Activated naive CD4-positive, alpha-beta T cell treated with anti-CD3 and anti-CD28 coated beads, Interleukin-2, amount 50 U/mL, for 16 hours (primary cell): ENCODE measurements around the gene KCNIP4.

Experiments used
- DNase-seq: peaks from one replicate; pipeline ENCODE4 v3.0.0-alpha.2; 2020

The KCNIP4 gene

DNA sequence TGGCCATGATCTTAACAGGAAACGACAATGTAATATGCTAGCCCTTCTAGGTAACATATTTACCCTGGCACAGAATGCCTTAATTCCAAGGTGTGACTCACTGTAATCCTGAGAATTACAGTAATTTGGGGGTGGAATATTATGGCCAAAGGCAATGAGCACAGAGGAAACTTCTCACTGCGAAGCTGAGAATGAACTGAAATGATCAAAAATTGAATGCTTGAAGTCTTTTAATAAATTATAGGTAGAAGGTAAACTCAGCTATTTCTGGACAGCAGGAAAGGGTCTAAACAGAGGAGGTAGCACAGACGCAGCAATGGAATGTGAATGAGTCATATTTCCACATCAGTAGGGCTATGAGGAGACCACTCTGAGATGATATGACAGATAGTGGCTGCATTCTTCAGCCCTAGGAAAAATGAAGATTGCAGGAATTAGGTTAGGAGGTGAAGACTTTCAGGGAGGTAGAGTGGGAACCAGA is 935.7 kb downstream of the KCNIP4 start:
- DNase-seq, result no peak

DNA sequence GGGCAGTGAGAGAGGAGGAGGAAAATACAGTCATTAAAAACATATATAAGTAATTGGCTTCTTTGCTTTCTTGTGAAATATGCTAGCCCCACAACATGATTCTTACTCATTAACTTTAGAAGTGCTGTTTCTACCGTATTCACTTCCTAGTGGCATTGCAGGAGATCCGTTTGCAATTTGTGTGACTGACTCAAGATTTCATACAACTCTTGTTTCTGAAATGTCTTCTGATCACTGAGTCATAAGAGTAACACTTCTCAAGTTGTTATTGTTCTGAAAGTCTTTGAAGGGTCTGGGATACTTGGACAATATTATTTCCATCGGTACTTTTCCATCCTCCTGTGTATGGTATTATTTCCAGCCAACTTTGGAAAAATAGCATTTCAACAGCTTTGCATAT is 937.5 kb downstream of the KCNIP4 start:
- no peak for DNase-seq

DNA sequence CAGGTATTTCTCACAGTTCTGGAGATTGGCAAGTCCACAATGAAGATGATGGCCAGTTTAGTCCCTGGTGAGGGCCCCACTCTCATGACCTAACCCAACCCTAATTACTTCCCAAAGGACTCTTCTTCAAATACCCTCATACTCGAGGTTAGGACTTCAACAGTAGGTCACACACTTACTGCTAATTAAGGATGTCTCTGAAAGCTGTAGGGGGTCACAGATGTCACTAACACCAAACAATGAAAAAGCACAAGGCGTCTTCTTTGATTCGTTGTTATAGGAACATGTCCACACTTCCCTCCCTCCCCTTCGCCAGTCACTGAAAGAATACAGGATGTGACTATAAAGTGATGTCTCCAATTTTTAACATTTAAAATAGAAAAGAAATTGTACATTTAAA is 938.6 kb downstream of the KCNIP4 start:
- no peak for DNase-seq

- DNase-seq, result no peak
Observed at GRCh38 chr4:21005647-21006046, 942.9 kb downstream of the KCNIP4 start.

DNA sequence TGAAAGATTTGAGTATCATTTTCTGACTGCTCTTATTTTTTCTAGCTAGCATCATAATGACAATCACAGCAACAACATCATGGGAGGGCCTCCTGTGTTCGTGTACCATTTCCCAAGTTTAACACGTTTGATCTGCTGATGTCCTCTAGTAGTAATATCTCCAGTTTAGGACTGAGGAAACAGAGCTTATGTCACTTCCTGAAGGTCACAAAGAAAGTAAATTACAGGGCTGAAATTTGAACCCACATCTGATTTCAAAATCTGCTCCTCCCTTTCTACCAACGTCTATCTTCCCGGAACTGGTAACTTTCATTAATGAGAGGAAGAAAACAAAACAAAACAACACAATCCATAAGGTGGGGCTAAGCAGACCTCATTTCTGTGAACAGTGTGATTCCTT is 945.6 kb downstream of the KCNIP4 start:
- DNase-seq, result no peak

DNA sequence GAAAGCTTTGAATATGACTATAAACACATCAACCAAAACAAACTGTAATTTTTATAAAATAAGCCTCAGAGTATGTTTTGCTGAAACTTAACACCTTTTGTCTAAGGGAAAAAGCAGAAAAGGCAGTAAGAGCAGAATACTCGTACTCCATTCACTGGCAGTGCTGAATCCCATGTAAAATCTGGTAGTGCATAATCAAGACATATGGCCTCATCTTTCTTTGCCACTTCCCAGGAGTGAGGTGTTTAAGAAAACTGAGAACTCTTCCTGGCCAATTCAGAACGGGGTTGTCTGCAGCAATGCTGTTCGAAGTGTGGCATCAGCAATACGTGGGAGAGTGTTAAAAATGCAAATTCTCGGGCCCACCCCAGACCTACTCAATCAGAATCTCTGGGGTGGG is 946.3 kb downstream of the KCNIP4 start:
- no peak for DNase-seq

DNA sequence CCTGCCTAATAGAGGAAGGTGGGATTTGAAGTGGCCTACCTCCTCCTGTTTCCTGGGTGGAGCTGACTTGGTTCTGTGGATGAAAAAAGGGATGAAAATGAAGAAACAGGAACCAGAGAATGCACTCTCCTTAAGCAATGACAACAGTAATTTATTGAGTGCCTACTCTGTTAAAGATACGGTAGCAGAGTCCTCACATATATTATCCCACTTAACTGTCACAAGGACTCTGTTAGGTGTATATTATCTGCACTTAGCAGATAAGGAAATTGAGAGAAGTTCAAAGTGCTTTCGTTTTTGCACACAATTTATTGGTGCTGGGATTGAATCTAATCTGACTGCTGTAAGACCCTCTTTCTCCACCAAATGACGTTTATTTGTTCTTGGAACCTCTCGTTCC is 947.1 kb downstream of the KCNIP4 start:
- no peak for DNase-seq

GRCh38 chr4:20997886-20998285 is 950.7 kb downstream of the KCNIP4 start:
- DNase-seq, result no peak

DNA sequence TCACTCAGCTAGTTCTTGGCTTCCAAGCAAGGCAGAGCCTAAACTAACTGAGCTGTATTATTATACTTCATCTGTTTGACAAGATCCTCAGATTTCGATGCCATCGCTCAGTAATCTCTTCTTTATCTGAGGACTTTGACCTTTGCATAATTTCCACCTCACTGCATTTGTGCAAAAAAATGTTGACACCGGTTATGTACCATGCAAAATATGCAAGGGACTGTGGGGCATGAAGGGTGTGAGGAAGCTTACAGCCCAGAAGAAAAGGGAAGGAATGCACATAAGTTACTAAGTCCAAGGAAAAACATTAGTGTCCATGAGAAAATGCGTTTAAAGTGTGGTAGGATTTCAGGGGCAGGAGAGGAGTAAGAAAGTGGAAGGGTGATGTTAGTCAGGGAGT is 953.0 kb downstream of the KCNIP4 start:
- DNase-seq, result no peak

DNA sequence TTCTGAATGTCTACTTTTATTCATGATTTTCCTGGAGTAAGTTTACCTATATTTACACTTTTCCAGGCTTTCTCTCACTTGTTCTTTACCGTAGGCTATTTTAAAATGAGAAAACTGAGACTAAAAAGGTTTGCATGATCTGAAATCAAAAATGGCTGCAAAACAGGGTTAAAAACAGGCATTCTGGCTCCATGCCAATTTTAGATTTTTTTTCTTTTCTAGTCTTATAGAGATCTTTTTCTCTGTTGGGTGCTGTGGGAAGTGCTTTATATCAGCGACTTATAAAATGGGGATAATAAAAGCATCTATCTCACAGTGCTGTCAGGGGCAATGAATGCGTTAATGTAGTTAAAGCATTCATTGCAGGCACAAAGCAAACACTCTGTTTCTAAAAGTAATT is 953.6 kb downstream of the KCNIP4 start:
- DNase-seq, result no peak

- no peak for DNase-seq
Observed at GRCh38 chr4:20992002-20992401, 956.6 kb downstream of the KCNIP4 start.

- DNase-seq, result no peak
Observed at GRCh38 chr4:20987191-20987590, 961.4 kb downstream of the KCNIP4 start.

- no peak for DNase-seq
Observed at GRCh38 chr4:20984576-20984836, 964.1 kb downstream of the KCNIP4 start.

DNA sequence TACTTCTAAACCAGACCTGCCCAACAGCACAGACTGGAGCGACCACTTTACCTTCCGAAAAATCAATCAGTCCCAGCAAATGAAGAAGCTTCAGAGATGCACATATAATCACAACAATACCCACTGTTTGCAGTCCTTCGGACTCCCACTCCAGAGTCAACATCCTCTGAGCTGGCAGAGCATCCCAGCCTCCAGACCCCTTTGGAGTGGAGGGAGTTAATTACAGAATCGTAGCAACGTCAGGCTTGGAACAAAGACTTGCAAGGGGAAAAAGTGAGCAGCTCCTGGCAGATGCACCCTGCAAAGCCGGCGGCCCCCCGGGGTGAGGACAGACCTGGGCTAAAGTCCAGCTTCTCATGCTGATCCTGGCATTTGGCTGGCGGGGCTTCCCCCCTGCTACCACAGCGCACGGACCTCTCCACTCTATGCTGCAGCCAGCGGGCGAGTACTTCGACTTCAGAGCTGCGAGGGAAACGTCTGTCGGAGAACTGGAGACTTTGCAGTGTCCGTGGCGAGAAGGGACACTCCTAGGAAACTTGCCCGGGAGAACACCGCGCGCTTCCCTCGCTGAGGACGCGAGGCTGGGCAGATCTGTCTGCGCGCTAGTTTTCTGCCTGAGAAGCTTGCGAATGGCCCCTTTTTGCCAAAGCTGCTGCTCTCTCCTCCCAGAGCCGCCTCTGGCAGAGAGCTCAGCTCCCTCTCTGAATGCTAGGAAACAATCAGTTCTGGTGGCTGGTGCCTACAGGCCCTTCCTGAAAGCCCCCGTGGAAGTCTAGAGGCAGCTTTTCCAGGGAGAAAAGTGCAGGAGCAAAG is 964.6 kb downstream of the KCNIP4 start:
- DNase-seq, result no peak

DNA sequence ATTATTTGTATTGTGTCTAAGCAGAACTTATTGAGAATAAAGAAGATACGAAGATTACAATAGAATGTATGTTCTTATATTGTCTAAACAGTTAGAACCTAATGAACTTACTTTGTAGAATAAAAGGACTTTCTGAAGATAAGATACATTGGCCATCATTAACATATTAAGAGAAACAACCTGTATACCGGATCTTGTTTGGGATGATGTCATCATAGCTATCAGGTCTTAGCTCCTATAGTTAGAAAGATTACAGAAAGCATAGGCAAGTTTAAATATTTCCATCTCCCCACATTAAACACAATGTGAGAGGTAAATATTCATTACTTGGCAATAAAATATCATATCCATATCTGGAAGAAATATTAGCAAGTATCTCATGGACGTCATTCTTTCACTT is 966.0 kb downstream of the KCNIP4 start:
- DNase-seq, result no peak

DNA sequence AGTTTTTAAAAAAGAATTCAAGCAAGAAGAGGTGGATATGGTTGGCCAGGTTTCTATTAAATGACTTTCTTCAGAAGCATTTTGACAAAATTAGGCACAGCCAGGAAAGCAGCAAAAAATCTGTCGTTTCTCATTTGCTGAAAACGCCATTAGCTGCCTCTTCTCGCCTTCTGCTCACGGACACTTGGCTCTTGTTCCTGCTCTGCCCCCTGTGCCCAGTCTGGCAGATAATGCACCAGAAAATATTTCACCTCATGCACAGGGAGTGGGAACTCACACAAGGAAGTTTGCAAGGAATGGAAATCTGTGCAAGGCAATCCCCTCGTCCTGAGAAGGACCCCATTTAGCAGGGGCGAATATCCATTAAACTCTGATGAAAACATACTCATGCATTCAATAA is 988.3 kb downstream of the KCNIP4 start:
- no peak for DNase-seq

DNA sequence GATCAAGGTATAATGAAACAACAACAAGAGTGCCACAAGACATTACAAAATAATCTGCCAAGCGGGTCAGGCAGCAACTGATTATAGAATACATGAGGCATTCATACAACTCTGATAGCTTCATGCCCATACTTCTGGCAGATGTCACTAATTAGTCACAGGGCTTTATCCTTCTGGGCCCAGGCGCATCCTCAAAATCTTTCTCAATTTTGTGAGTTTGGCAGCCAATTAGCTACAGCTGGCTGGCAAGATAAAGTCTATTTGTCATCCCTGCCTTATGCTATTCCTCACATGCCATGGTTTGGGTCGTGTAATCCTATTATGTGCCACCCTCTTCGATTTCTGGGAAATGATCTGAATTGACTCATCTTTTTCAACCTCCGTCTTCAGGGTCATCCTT is 994.0 kb downstream of the KCNIP4 start:
- DNase-seq, result no peak

GRCh38 chr4:20944961-20945360 is 1003.6 kb downstream of the KCNIP4 start:
- DNase-seq, result no peak

GRCh38 chr4:20944451-20944850 is 1004.1 kb downstream of the KCNIP4 start:
- DNase-seq, result no peak

- DNase-seq, result no peak
Observed at GRCh38 chr4:20938204-20938603, 1010.4 kb downstream of the KCNIP4 start.

- no peak for DNase-seq
Observed at GRCh38 chr4:20926529-20926928, 1022.0 kb downstream of the KCNIP4 start.

DNA sequence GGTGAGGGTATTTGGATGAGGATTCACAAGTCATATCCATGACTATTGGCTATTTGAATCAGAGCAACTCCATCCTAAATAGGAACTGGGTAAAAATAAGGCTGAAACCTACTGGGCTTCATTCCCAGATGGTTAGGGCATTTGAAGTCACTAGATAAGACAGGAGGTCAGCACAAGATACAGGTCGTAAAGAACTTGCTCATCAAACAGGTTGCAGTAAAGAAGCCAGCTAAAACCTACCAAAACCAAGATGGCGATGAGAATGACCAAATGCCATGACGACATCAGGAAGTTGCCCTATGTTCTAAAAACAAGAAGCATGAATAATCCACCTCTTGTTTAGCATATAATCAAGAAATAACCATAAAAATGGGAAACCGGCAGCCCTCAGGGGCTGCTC is 1023.4 kb downstream of the KCNIP4 start:
- no peak for DNase-seq

GRCh38 chr4:20922962-20923361 is 1025.6 kb downstream of the KCNIP4 start:
- no peak for DNase-seq

DNA sequence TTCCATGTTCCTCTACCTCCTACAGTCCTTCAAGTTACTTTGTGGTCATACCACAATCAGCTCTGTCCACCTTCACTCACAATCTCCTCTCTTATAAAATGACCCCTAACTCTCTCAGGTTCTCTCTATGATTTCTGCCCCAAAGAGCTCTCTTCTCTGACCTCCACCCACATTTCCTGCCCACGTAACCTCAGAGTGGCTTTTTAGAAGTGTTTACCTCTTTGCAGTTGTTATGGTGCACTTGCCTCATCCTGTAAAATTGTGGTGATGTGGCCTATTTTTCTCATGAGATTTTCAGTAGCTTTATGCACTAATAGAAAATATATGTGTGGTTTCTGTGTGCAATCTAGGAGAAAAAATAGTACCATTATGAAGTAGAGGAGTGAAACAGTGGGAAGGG is 1032.5 kb downstream of the KCNIP4 start:
- no peak for DNase-seq

DNA sequence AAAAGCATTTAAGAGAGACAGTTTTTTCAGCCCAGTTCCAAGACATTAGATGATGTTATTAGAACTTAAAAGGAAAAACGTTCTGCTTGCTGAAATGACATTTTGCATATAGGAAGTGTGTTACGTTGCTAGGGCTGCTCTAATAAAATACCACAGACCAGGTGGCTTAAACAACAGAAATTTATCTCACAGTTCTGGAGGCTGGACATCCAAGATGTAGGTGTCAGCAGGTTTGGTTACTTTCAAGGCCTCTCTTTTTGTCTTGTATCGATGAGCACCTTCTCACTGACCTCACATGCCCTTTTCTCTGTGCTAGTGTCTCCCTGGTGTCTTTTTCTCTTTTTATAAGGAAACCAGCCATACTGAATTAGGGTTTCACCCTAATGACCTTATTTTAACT is 1043.6 kb downstream of the KCNIP4 start:
- no peak for DNase-seq

DNA sequence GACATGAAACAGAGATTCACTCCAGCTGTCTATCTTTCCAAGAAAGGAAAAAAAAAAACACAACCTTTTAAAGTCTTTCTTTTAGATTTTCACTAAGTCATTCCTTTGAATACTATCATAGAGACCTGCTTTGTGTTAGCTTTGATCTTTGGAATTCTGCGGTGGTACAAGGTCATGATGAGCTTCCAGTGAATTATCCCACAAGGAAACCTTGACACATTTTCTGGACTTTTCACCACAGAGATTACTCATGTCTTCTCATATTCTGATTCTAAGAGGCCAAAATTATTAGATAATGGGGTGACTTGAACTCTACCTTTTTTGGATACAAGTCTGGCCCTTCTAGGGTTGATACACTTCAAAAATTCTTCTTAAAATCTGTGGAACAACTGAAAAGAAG is 1046.7 kb downstream of the KCNIP4 start:
- no peak for DNase-seq
